AG04450 (cell line): ENCODE results near the gene AURKA. TPM values are rescaled to one million over a fixed set of nuclear protein-coding genes. Genes with fewer than 3 reads are reported as not detected.
A peak's percentile ranks its signal among the peaks of the same experiment; 100 is the strongest.

Experiments used
- CTCF ChIA-PET: fragments of 300-600, 350-600 bp; formaldehyde crosslinking; extraction: SDS; loops from one replicate; lab custom pipeline; 2022; ENCODE audit warnings: antibody characterized with exemption, inconsistent platforms; lab: Charles Lee
- POLR2A ChIA-PET: fragments of 350-600 bp; formaldehyde crosslinking; extraction: SDS; loops from one replicate; lab custom pipeline; 2021; ENCODE audit warnings: antibody characterized with exemption, inconsistent platforms; lab: Yijun Ruan, JAX
- DNase-seq: peaks from one replicate; pipeline ENCODE4 v3.0.0-alpha.2; 2011; ENCODE audit warnings: low read depth, low spot score
- H3K27ac ChIP-seq: one replicate; pipeline ENCODE4 v1.5.1; 2012; ENCODE audit warnings: low read depth, low read length, control low read depth
- H3K27me3 ChIP-seq: one replicate; pipeline ENCODE4 v1.6.0; 2012; ENCODE audit warnings: low read length; ENCODE audit not compliant: control insufficient read depth, insufficient read depth
- H3K4me3 ChIP-seq: 2 replicates; pipeline ENCODE4 v1.5.1; 2011; ENCODE audit warnings: mild to moderate bottlenecking, low read depth, low read length, control low read depth
- H3K9me3 ChIP-seq: 2 replicates; pipeline ENCODE4 v1.5.1; 2012; ENCODE audit warnings: low read length; ENCODE audit not compliant: control insufficient read depth, insufficient read depth
- polyA plus RNA-seq: library from polyadenylated mRNA; depleted of rRNA; stranded (reverse); fragments of >200 nt; gene quantifications from 2 replicates; pipeline ENCODE4 v1.2.3, GENCODE V29; 2011
- TF ChIP-seq, protein P1 (sequence below): IDR thresholded peaks from 2 replicates; pipeline ENCODE4 v1.5.1; 2011; ENCODE audit warnings: low read depth, low read length, control low read depth, inconsistent platforms

Gene AURKA
- polyA plus RNA-seq, 1 experiment: 31.0 TPM

DNA sequence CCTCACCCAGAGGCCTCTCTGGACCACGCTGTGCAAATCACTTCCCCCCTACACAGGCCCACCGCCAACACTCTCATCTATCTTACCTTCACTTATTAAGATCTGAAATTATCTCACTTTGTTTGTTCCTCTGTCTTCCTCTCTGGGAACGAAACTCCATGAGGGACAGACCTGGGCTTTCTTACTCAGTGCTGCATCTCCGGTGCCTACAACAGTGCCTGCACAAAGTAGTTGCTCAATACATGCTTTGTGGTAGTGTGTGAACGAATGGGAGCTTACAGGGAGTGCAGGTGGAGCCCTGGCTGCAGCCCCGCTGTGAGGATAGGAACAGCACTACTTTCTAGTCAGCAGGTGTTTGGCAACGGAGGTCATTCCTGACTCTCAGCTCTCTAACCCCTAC is 25.4 kb upstream of the AURKA start:
- Histone ChIP-seq H3K27me3 (no peaks in the 10 kb centered on the region), H3K27ac (peak overlapping the region; percentile 73), H3K4me3 (no peak overlapping the region), H3K9me3 (no peaks in the 10 kb centered on the region)
- ChIA-PET CTCF (interaction anchor here (1.8 kb wide), 1 partner anchor 10 kb away, joined by 5 read pairs; no protein-coding TSS in a partner anchor), POLR2A (interaction anchor here (0.8 to 1.0 kb wide), 3 partner anchors 17 to 44 kb away, joined by 3 to 6 read pairs (median 5); no protein-coding TSS in a partner anchor)
- TF ChIP-seq, protein P1, sequence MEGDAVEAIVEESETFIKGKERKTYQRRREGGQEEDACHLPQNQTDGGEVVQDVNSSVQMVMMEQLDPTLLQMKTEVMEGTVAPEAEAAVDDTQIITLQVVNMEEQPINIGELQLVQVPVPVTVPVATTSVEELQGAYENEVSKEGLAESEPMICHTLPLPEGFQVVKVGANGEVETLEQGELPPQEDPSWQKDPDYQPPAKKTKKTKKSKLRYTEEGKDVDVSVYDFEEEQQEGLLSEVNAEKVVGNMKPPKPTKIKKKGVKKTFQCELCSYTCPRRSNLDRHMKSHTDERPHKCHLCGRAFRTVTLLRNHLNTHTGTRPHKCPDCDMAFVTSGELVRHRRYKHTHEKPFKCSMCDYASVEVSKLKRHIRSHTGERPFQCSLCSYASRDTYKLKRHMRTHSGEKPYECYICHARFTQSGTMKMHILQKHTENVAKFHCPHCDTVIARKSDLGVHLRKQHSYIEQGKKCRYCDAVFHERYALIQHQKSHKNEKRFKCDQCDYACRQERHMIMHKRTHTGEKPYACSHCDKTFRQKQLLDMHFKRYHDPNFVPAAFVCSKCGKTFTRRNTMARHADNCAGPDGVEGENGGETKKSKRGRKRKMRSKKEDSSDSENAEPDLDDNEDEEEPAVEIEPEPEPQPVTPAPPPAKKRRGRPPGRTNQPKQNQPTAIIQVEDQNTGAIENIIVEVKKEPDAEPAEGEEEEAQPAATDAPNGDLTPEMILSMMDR: no peak
- DNase-seq: no peak

- DNase-seq: peak; percentile 74
- TF ChIP-seq, protein P1: no peak
- Histone ChIP-seq H3K4me3 (peak overlapping the region; percentile 66), H3K27me3 (no peaks in the 10 kb centered on the region), H3K27ac (peak overlapping the region; percentile 86), H3K9me3 (no peaks in the 10 kb centered on the region)
- ChIA-PET POLR2A (interaction anchor here (1.0 to 1.4 kb wide), 7 partner anchors 9 to 29 kb away, joined by 3 to 19 read pairs (median 3); partner anchors contain the start of genes AURKA and CSTF1), CTCF (interaction anchor here (0.7 to 1.2 kb wide), 2 partner anchors 12 to 976 kb away, joined by 3 read pairs; no protein-coding TSS in a partner anchor)
Measured at GRCh38 chr20:56414842-56415765, 23.1 kb upstream of the AURKA start.

DNA sequence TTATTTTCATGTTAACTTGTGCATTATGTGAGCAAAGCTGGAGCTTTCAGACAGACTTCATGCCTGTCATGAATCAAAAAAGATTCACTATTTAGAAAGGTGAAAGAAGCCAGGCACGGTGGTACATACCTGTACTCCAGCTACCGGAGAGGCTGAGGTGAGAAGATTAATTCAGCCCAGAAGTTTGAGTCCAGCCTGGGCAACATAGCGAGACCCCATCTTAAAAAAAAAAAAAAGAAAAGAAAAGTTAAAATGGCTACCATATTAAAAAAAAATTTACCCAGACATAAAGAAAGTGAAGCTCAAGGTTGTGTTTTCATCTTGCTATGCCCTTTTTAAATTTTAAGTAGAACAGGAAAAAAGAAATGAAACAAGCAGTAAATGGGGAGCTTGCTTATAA is 20.9 kb upstream of the AURKA start:
- no peak for DNase-seq
- Histone ChIP-seq H3K4me3 (peak overlapping the region; percentile 66), H3K27me3 (no peaks in the 10 kb centered on the region), H3K9me3 (no peaks in the 10 kb centered on the region), H3K27ac (peak overlapping the region; percentile 93)
- TF ChIP-seq, protein P1: no peak
- ChIA-PET CTCF (interaction anchor here (1.2 kb wide), 1 partner anchor 9 kb away, joined by 3 read pairs; no protein-coding TSS in a partner anchor), POLR2A (interaction anchor here (0.7 to 2.7 kb wide), 5 partner anchors 17 to 31 kb away, joined by 3 to 42 read pairs (median 19); partner anchors contain the start of gene AURKA)

- DNase-seq: no peak
- H3K4me3 ChIP-seq: peak overlapping the region; percentile 66
- no peaks in the 10 kb centered on the region for H3K9me3 ChIP-seq
- no peaks in the 10 kb centered on the region for H3K27me3 ChIP-seq
- ChIA-PET CTCF (interaction anchor here (1.2 to 1.9 kb wide), 2 partner anchors 10 to 14 kb away, joined by 3 to 7 read pairs; no protein-coding TSS in a partner anchor), POLR2A (interaction anchor here (0.7 to 2.7 kb wide), 9 partner anchors 10 to 56 kb away, joined by 3 to 42 read pairs (median 6); partner anchors contain the start of genes AURKA and RTF2)
- peak overlapping the region; percentile 93 for H3K27ac ChIP-seq
- TF ChIP-seq, protein P1: no peak
Measured at GRCh38 chr20:56412473-56412790, 20.4 kb upstream of the AURKA start.
